K562 (cell line): ENCODE data around the gene FAM20B. TPM values are rescaled to one million over a fixed set of nuclear protein-coding genes. Genes with fewer than 3 reads are reported as not detected.

ENCODE experiments used
- ERF ChIP-seq: fragments of 450-650 bp; formaldehyde crosslinking; IDR thresholded peaks from 2 replicates; pipeline ENCODE4 v1.4.0; 2020; ENCODE audit warnings: mild to moderate bottlenecking, mixed read lengths
- EZH2 ChIP-seq: IDR thresholded peaks from 2 replicates; pipeline ENCODE4 v1.6.1; 2012; ENCODE audit warnings: low read depth, mild to moderate bottlenecking, inconsistent platforms, low read length, borderline replicate concordance
- FOXK1 ChIP-seq: sonication (generic); formaldehyde crosslinking; IDR thresholded peaks from 2 replicates; pipeline ENCODE4 v1.8.0; 2022; ENCODE audit warnings: missing genetic modification reagents, mild to moderate bottlenecking, borderline replicate concordance
- FOXM1 ChIP-seq, 2 experiments: fragments of 450-650 bp in 1 of 2; sonication (generic) in 1 of 2; formaldehyde crosslinking in 1 of 2; IDR thresholded peaks; 2 replicates each; pipeline versions ENCODE4 v1.6.1 to v1.9.0; 2017 to 2022; ENCODE audit warnings: low read depth in 2 of 2, mild to moderate bottlenecking in 2 of 2, missing genetic modification reagents in 1 of 2, moderate library complexity in 1 of 2
- GABPB1 ChIP-seq: sonication (generic); formaldehyde crosslinking; IDR thresholded peaks from 2 replicates; pipeline ENCODE4 v1.8.0; 2022; ENCODE audit warnings: mild to moderate bottlenecking, missing genetic modification reagents
- POLR2H ChIP-seq: IDR thresholded peaks from 2 replicates; pipeline ENCODE4 v1.6.1; 2016; ENCODE audit warnings: missing genetic modification characterization, low read depth, mild to moderate bottlenecking, control low read depth, missing compliant biosample characterization, moderate library complexity
- RBM22 ChIP-seq: fragments of 200-400 bp; formaldehyde crosslinking; IDR thresholded peaks from 2 replicates; pipeline ENCODE4 v1.6.1; 2018; ENCODE audit warnings: low read length, low read depth; ENCODE audit not compliant: poor library complexity, severe bottlenecking
- TRIM28 ChIP-seq: fragments of 450-650 bp; IDR thresholded peaks from 2 replicates; pipeline ENCODE4 v1.6.1; 2017
- ZNF140 ChIP-seq: fragments of 250-450 bp; sonication (Bioruptor Pico); IDR thresholded peaks from 2 replicates; pipeline ENCODE4 v1.8.0; 2021; ENCODE audit warnings: moderate library complexity, mild to moderate bottlenecking, inconsistent platforms
- ZNF347 ChIP-seq: fragments of 450-650 bp; formaldehyde crosslinking; IDR thresholded peaks from 2 replicates; pipeline ENCODE4 v1.4.0; 2020; ENCODE audit warnings: low read depth, mild to moderate bottlenecking, moderate library complexity
- ZNF589 ChIP-seq: fragments of 200-800 bp; sonication (Bioruptor generic); IDR thresholded peaks from 2 replicates; pipeline ENCODE4 v1.6.1; 2016; ENCODE audit warnings: low read depth, missing genetic modification characterization, missing compliant biosample characterization
- ZNF764 ChIP-seq: fragments of 250-450 bp; sonication (Bioruptor Pico); IDR thresholded peaks from 2 replicates; pipeline ENCODE4 v1.4.0; 2020; ENCODE audit warnings: low read depth, mild to moderate bottlenecking, moderate library complexity
- polyA plus RNA-seq, 8 experiments: library from polyadenylated mRNA; depleted of rRNA in 4 of 8; stranded (reverse) in 5 of 8; unstranded in 3 of 8; fragments of >200 nt; fragmentation: Nextera tagmentation in 2 of 8; fragmentation: Illumina TruSeq in 1 of 8; extraction: Ambion mirVana in 2 of 8; extraction: Trizol in 1 of 8; gene quantifications; 2 replicates each; pipeline versions ENCODE4 v1.2.1 to v1.2.3, GENCODE V29; 2011 to 2014; ENCODE audit warnings: inconsistent platforms in 1 of 8, missing spikeins in 1 of 8
- total RNA-seq, 7 experiments: library from RNA; depleted of rRNA in 6 of 7; stranded (reverse); fragments of >200 nt in 6 of 7; fragmentation: Illumina TruSeq in 2 of 7; extraction: Trizol in 2 of 7; gene quantifications; 2 replicates each; pipeline versions ENCODE4 v1.2.1 to v1.2.3, GENCODE V29; 2011 to 2021; ENCODE audit warnings: low replicate concordance in 1 of 7
- TF ChIP-seq, protein P1 (sequence below): sonication (generic); formaldehyde crosslinking; IDR thresholded peaks from 2 replicates; pipeline ENCODE4 v1.8.1; 2023; ENCODE audit warnings: mild to moderate bottlenecking, missing genetic modification reagents
- TF ChIP-seq, protein P2 (sequence below): fragments of 450-650 bp; IDR thresholded peaks from 2 replicates; pipeline ENCODE4 v1.6.1; 2016; ENCODE audit warnings: missing biosample characterization, missing genetic modification characterization
- TF ChIP-seq, protein P3 (sequence below), 2 experiments: IDR thresholded peaks; 2 replicates each; pipeline ENCODE4 v1.6.1; 2012; ENCODE audit warnings: improper control_type of control experiment in 2 of 2, low read depth in 2 of 2, low read length in 2 of 2, borderline replicate concordance in 1 of 2
- TF ChIP-seq, protein P4 (sequence below), 2 experiments: fragments of 450-650 bp in 1 of 2; IDR thresholded peaks; 2 replicates each; pipeline ENCODE4 v1.6.1; 2011 to 2017; ENCODE audit warnings: low read depth in 2 of 2, antibody characterized with exemption in 1 of 2, borderline replicate concordance in 1 of 2, low read length in 1 of 2, mild to moderate bottlenecking in 1 of 2, mixed read lengths in 1 of 2; ENCODE audit not compliant: control insufficient read depth in 1 of 2

Gene FAM20B
- total and polyA plus RNA-seq, 9 of the 15 experiments (the other 6 are each of a cell fraction or from before 2014, with no cell fraction given) = 7.2 to 67.5 (median 42.9) TPM

DNA sequence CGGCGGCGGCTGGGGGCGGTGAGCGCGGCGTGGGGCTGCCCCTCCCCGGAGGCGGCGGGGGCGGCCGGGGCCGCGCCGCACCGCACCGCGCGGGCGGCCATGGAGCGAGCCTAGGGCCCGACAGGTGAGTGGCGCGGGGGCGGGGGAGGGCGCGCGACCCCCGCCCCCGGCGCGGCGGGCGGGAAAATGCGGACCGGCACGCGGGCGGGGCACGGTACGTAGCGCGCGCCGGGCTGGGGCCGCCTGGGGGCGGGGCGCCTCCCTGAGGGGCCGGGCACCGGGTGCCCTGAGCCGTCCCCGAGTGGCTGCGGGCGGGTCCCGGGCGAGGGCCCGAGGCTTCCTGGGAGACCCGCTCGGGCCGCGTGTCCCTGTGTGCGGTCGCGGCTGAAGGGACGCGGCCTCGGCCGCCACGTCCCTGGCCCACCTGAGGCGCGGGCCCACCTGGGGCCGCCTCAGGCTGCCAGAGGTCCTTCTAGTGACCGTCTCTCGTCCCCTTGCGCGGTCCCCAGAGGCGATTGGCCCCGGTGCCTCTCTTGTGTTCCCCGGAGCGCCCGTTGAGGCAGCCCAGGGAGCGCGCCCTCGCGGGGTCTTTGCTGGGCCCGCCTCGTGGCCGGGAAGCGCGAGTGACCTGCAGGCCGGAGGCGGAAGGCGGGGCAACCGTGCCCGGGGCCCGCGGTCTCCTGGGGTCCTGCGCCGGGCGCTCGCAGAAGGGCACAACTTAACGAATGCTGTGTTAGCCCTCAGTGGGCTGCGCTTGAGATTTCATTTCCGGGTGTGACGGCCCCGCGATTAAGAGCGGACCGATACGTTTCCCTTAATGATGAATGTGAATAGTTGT lies 500 bp downstream of the FAM20B start (continued):
- TF ChIP-seq, protein P1, sequence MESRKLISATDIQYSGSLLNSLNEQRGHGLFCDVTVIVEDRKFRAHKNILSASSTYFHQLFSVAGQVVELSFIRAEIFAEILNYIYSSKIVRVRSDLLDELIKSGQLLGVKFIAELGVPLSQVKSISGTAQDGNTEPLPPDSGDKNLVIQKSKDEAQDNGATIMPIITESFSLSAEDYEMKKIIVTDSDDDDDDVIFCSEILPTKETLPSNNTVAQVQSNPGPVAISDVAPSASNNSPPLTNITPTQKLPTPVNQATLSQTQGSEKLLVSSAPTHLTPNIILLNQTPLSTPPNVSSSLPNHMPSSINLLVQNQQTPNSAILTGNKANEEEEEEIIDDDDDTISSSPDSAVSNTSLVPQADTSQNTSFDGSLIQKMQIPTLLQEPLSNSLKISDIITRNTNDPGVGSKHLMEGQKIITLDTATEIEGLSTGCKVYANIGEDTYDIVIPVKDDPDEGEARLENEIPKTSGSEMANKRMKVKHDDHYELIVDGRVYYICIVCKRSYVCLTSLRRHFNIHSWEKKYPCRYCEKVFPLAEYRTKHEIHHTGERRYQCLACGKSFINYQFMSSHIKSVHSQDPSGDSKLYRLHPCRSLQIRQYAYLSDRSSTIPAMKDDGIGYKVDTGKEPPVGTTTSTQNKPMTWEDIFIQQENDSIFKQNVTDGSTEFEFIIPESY (CRISPR knock-in tag) = peak; percentile 71; the same call in 1 of the 2 replicates
- TF ChIP-seq GABPB1 (CRISPR knock-in tag) (peak; percentile 59; the same call in 1 of the 2 replicates), ZNF347 (CRISPR knock-in tag) (no peak), EZH2 (no peak), ERF (peak; percentile 75), POLR2H (tag) (peak; percentile 66), TRIM28 (no peak), ZNF589 (CRISPR knock-in tag) (0 out of 2 replicates have a peak, but pooled peaks have one; percentile 28), RBM22 (peak; percentile 76), ZNF140 (CRISPR knock-in tag) (no peak), FOXM1 (IDR thresholded peaks at IDR 0.05; ENCODE audit: low read depth) (no peak), FOXM1 (CRISPR knock-in tag; IDR thresholded peaks at IDR 0.05; ENCODE audit: low read depth) (0 out of 2 replicates have a peak, but pooled peaks have one; percentile 62), FOXK1 (peak; percentile 82; the same call in 1 of the 2 replicates), ZNF764 (CRISPR knock-in tag) (peak; percentile 42; the same call in 1 of the 2 replicates)
- TF ChIP-seq, protein P2, sequence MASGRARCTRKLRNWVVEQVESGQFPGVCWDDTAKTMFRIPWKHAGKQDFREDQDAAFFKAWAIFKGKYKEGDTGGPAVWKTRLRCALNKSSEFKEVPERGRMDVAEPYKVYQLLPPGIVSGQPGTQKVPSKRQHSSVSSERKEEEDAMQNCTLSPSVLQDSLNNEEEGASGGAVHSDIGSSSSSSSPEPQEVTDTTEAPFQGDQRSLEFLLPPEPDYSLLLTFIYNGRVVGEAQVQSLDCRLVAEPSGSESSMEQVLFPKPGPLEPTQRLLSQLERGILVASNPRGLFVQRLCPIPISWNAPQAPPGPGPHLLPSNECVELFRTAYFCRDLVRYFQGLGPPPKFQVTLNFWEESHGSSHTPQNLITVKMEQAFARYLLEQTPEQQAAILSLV (tag) = no peak
- TF ChIP-seq, protein P3, sequence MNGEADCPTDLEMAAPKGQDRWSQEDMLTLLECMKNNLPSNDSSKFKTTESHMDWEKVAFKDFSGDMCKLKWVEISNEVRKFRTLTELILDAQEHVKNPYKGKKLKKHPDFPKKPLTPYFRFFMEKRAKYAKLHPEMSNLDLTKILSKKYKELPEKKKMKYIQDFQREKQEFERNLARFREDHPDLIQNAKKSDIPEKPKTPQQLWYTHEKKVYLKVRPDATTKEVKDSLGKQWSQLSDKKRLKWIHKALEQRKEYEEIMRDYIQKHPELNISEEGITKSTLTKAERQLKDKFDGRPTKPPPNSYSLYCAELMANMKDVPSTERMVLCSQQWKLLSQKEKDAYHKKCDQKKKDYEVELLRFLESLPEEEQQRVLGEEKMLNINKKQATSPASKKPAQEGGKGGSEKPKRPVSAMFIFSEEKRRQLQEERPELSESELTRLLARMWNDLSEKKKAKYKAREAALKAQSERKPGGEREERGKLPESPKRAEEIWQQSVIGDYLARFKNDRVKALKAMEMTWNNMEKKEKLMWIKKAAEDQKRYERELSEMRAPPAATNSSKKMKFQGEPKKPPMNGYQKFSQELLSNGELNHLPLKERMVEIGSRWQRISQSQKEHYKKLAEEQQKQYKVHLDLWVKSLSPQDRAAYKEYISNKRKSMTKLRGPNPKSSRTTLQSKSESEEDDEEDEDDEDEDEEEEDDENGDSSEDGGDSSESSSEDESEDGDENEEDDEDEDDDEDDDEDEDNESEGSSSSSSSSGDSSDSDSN (IDR thresholded peaks at IDR 0.05; ENCODE audit: borderline replicate concordance in 1 of 2, low read depth in 2 of 2, low read length in 2 of 2) = peak; percentile 74 to 78; a peak in 3 of 4 replicates
- TF ChIP-seq, protein P4, sequence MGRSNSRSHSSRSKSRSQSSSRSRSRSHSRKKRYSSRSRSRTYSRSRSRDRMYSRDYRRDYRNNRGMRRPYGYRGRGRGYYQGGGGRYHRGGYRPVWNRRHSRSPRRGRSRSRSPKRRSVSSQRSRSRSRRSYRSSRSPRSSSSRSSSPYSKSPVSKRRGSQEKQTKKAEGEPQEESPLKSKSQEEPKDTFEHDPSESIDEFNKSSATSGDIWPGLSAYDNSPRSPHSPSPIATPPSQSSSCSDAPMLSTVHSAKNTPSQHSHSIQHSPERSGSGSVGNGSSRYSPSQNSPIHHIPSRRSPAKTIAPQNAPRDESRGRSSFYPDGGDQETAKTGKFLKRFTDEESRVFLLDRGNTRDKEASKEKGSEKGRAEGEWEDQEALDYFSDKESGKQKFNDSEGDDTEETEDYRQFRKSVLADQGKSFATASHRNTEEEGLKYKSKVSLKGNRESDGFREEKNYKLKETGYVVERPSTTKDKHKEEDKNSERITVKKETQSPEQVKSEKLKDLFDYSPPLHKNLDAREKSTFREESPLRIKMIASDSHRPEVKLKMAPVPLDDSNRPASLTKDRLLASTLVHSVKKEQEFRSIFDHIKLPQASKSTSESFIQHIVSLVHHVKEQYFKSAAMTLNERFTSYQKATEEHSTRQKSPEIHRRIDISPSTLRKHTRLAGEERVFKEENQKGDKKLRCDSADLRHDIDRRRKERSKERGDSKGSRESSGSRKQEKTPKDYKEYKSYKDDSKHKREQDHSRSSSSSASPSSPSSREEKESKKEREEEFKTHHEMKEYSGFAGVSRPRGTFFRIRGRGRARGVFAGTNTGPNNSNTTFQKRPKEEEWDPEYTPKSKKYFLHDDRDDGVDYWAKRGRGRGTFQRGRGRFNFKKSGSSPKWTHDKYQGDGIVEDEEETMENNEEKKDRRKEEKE (IDR thresholded peaks at IDR 0.05; ENCODE audit: borderline replicate concordance in 1 of 2, control insufficient read depth in 1 of 2, low read depth in 2 of 2, low read length in 1 of 2) = 0 out of 4 replicates have a peak, but pooled peaks of 1 of the 2 experiments have one; percentile 59
